ENCODE measurements around the gene EYS.

Gene EYS

GRCh38 chr6:64860203-64860602 is 846.8 kb downstream of the EYS start:
- no peak for TF ChIP-seq CTCF (IDR thresholded peaks at IDR 0.05)

GRCh38 chr6:64850121-64850520 is 856.9 kb downstream of the EYS start:
- TF ChIP-seq CTCF (IDR thresholded peaks at IDR 0.05): no peak

- no peak for TF ChIP-seq CTCF (IDR thresholded peaks at IDR 0.05)
Measured at GRCh38 chr6:64848467-64848866, 858.6 kb downstream of the EYS start.

GRCh38 chr6:64847396-64847795 is 859.6 kb downstream of the EYS start:
- no peak for TF ChIP-seq CTCF (IDR thresholded peaks at IDR 0.05)

- peak; percentile 34; the same call in 1 of the 2 replicates for TF ChIP-seq CTCF (IDR thresholded peaks at IDR 0.05)
Measured at GRCh38 chr6:64838726-64839125, 868.3 kb downstream of the EYS start.

- no peak for TF ChIP-seq CTCF (IDR thresholded peaks at IDR 0.05)
Measured at GRCh38 chr6:64831680-64832079, 875.3 kb downstream of the EYS start.

GRCh38 chr6:64817525-64817924 is 889.5 kb downstream of the EYS start:
- TF ChIP-seq CTCF (IDR thresholded peaks at IDR 0.05): no peak

- no peak for TF ChIP-seq CTCF (IDR thresholded peaks at IDR 0.05)
Measured at GRCh38 chr6:64815718-64816117, 891.3 kb downstream of the EYS start.

Data from LNCAP (cell line).